ENCODE results near the gene CDKAL1.
"Not testable (repeated sequence)": the region's sequence is repeated elsewhere in the genome, so short reads cannot be mapped to it uniquely, and the experiment has no call there.

CDKAL1 gene

GRCh38 chr6:20554817-20555216 is 20.6 kb downstream of the CDKAL1 start:
- DNase-seq: no peak

- DNase-seq: no peak
These were observed 25.8 kb downstream of the CDKAL1 start for GRCh38 chr6:20559924-20560551.

- no peak for DNase-seq
These were observed 29.1 kb downstream of the CDKAL1 start for GRCh38 chr6:20563377-20563776.

GRCh38 chr6:20564269-20564668 is 30.0 kb downstream of the CDKAL1 start:
- DNase-seq: no peak

- DNase-seq: no peak
These were observed 30.5 kb downstream of the CDKAL1 start for GRCh38 chr6:20564777-20565176.

- DNase-seq: no peak
These were observed 31.1 kb downstream of the CDKAL1 start for GRCh38 chr6:20565342-20565741.

GRCh38 chr6:20566109-20566508 is 31.9 kb downstream of the CDKAL1 start:
- DNase-seq: no peak

GRCh38 chr6:20569000-20569610 is 34.8 kb downstream of the CDKAL1 start:
- no peak for DNase-seq

- DNase-seq: no peak
These were observed 37.0 kb downstream of the CDKAL1 start for GRCh38 chr6:20571261-20571660.

GRCh38 chr6:20572288-20572687 is 38.0 kb downstream of the CDKAL1 start:
- DNase-seq: no peak

- DNase-seq: no peak
These were observed 38.7 kb downstream of the CDKAL1 start for GRCh38 chr6:20572940-20573339.

- no peak for DNase-seq
These were observed 40.1 kb downstream of the CDKAL1 start for GRCh38 chr6:20574355-20574754.

GRCh38 chr6:20575125-20575524 is 40.9 kb downstream of the CDKAL1 start:
- no peak for DNase-seq

- DNase-seq: no peak
These were observed 41.6 kb downstream of the CDKAL1 start for GRCh38 chr6:20575704-20576451.

GRCh38 chr6:20577173-20577688 is 43.0 kb downstream of the CDKAL1 start:
- no peak for DNase-seq

GRCh38 chr6:20581070-20581469 is 46.8 kb downstream of the CDKAL1 start:
- no peak for DNase-seq

- no peak for DNase-seq
These were observed 48.6 kb downstream of the CDKAL1 start for GRCh38 chr6:20582586-20583443.

GRCh38 chr6:20583444-20583800 is 49.2 kb downstream of the CDKAL1 start:
- DNase-seq: no peak

GRCh38 chr6:20584100-20584731 is 50.0 kb downstream of the CDKAL1 start:
- DNase-seq: no peak

- DNase-seq: no peak
These were observed 55.0 kb downstream of the CDKAL1 start for GRCh38 chr6:20589266-20589665.

GRCh38 chr6:20590476-20590875 is 56.2 kb downstream of the CDKAL1 start:
- not testable (repeated sequence) for DNase-seq

GRCh38 chr6:20594299-20594853 is 60.1 kb downstream of the CDKAL1 start:
- DNase-seq: not testable (repeated sequence)

Measured in activated CD4-positive, alpha-beta T cell treated with anti-CD3 and anti-CD28 coated beads, Interleukin-2, amount 50 U/mL, for 48 hours (primary cell).